GM12892 (cell line): ENCODE data around the gene ETV5.
"Not testable (repeated sequence)": the region's sequence is repeated elsewhere in the genome, so short reads cannot be mapped to it uniquely, and the experiment has no call there.

Source experiments
- DNase-seq: peaks from one replicate; pipeline ENCODE4 v3.0.0; 2011; ENCODE audit not compliant: insufficient read length
- FAIRE-seq: peaks from 2 replicates; lab custom pipeline; 2011; peaks lifted over from hg19 to GRCh38; lab: Jason Lieb, UNC
- POLR2A ChIP-seq: IDR thresholded peaks from 2 replicates; pipeline ENCODE4 v1.6.1; 2011; ENCODE audit warnings: low read depth, low read length, control low read depth
- POLR2AphosphoS5 ChIP-seq: IDR thresholded peaks from 2 replicates; pipeline ENCODE4 v1.6.1; 2011; ENCODE audit warnings: low read depth, low read length, control low read depth
- TAF1 ChIP-seq: IDR thresholded peaks from 2 replicates; pipeline ENCODE4 v1.6.1; 2011; ENCODE audit warnings: low read depth, mild to moderate bottlenecking, control low read depth, low read length, borderline replicate concordance

The ETV5 gene

GRCh38 chr3:186021673-186022362 is 87.1 kb downstream of the ETV5 start:
- DNase-seq (no peak), FAIRE-seq (no peak)
- TF ChIP-seq TAF1 (no peak), POLR2AphosphoS5 (no peak), POLR2A (no peak)

GRCh38 chr3:186021250-186021649 is 87.6 kb downstream of the ETV5 start:
- not testable (repeated sequence) for FAIRE-seq

GRCh38 chr3:186019288-186019687 is 89.6 kb downstream of the ETV5 start:
- FAIRE-seq, DNase-seq: not testable (repeated sequence)

More at GRCh38 chr3:186021250-186021649, 87.6 kb downstream of the ETV5 start:
- not testable (repeated sequence) for DNase-seq

- no peak for FAIRE-seq
- TF ChIP-seq POLR2A, result no peak
- no peak for TF ChIP-seq POLR2AphosphoS5
- DNase-seq, result no peak
These were observed 94.0 kb downstream of the ETV5 start for GRCh38 chr3:186014866-186015265.

- TF ChIP-seq TAF1 (no peak), POLR2A (no peak), POLR2AphosphoS5 (no peak)
- FAIRE-seq (no peak), DNase-seq (no peak)
These were observed 95.6 kb downstream of the ETV5 start for GRCh38 chr3:186013312-186013711.

- no peak for TF ChIP-seq TAF1
- TF ChIP-seq POLR2AphosphoS5, result no peak
- no peak for TF ChIP-seq POLR2A
- FAIRE-seq, result no peak
- DNase-seq, result no peak
These were observed 96.8 kb downstream of the ETV5 start for GRCh38 chr3:186012137-186012536.

- no peak for TF ChIP-seq POLR2A
- TF ChIP-seq TAF1, result no peak
- no peak for TF ChIP-seq POLR2AphosphoS5
- FAIRE-seq, result no peak
- no peak for DNase-seq
These were observed 104.2 kb downstream of the ETV5 start for GRCh38 chr3:186004671-186005070.

- TF ChIP-seq TAF1 (no peak), POLR2AphosphoS5 (no peak), POLR2A (no peak)
- peak; percentile 70 for FAIRE-seq
- DNase-seq, result no peak
These were observed 104.7 kb downstream of the ETV5 start for GRCh38 chr3:186004209-186004608.

GRCh38 chr3:186003610-186004009 is 105.3 kb downstream of the ETV5 start:
- no peak for TF ChIP-seq POLR2A
- no peak for TF ChIP-seq TAF1
- TF ChIP-seq POLR2AphosphoS5, result no peak
- DNase-seq, result no peak
- peak; percentile 76 for FAIRE-seq

- TF ChIP-seq TAF1 (no peak), POLR2AphosphoS5 (no peak), POLR2A (no peak)
- DNase-seq (no peak), FAIRE-seq (peak; percentile 79)
These were observed 105.9 kb downstream of the ETV5 start for GRCh38 chr3:186002884-186003472.

- DNase-seq, result no peak
- no peak for FAIRE-seq
- TF ChIP-seq POLR2AphosphoS5, result no peak
- TF ChIP-seq POLR2A, result no peak
- TF ChIP-seq TAF1, result no peak
These were observed 107.0 kb downstream of the ETV5 start for GRCh38 chr3:186001842-186002241.

- FAIRE-seq (no peak), DNase-seq (no peak)
- TF ChIP-seq TAF1 (no peak), POLR2AphosphoS5 (no peak), POLR2A (no peak)
These were observed 109.7 kb downstream of the ETV5 start for GRCh38 chr3:185999221-185999620.

- DNase-seq (no peak), FAIRE-seq (no peak)
- no peak for TF ChIP-seq POLR2AphosphoS5
- no peak for TF ChIP-seq TAF1
- no peak for TF ChIP-seq POLR2A
These were observed 110.8 kb downstream of the ETV5 start for GRCh38 chr3:185998136-185998535.

GRCh38 chr3:185997130-185997529 is 111.8 kb downstream of the ETV5 start:
- TF ChIP-seq POLR2AphosphoS5 (no peak), TAF1 (no peak), POLR2A (no peak)
- DNase-seq (no peak), FAIRE-seq (no peak)
